ENCODE measurements around the gene ANAPC7.
"Not testable (repeated sequence)": the region's sequence is repeated elsewhere in the genome, so short reads cannot be mapped to it uniquely, and the experiment has no call there.

The ANAPC7 gene

DNA sequence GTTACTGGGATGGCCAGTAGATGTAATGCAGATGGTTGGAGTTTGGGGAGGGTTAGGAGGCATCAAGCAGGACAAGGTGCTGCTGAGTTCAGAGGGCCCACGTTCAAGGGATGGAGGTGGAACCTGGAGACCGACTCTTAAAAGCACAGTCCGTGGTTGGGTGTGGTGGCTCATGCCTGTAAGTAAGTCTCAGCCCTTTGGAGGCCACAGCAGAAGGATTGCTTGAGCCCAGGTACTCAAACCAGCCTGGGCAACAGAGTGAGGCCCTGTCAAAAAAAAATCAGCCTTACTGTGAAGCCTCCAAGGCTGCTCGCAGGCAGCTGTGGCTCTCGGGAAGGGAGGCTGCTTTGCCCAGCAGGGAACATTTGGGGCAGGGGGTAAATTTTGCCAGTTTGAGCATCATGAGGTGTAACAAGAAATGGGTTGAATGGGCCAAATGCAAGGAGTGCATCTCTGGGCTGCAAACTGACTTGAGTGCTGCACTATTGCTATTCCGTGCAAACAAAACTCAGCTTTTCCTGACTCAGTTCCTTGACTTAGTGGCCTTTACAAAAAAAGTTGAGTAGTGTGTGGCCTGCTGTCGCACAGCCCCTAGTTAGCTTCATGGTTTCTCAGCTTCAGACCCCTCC lies 55.0 kb downstream of the ANAPC7 start:
- no peak for DNase-seq

DNA sequence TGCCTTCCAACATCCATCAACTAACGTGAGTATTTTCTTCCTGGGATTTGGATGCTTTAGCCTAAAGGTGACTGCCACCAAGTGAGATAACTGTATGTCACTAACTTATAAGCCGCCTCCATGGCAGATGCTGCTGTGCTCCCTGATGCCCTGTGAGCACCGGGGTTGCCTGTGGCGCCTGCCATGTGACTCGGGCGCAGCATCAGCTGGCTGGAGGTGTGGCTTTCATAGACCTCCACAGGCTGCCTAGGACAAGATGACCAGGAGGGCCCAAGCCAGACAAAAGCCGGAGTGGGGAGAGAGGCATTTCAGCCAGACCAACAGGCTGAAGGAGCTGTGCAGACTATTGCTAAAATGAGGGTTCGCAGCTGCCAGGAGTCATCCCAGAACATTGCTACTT lies 55.7 kb downstream of the ANAPC7 start:
- no peak for DNase-seq

- no peak for DNase-seq
Observed at GRCh38 chr12:110345963-110346362, 57.5 kb downstream of the ANAPC7 start.

DNA sequence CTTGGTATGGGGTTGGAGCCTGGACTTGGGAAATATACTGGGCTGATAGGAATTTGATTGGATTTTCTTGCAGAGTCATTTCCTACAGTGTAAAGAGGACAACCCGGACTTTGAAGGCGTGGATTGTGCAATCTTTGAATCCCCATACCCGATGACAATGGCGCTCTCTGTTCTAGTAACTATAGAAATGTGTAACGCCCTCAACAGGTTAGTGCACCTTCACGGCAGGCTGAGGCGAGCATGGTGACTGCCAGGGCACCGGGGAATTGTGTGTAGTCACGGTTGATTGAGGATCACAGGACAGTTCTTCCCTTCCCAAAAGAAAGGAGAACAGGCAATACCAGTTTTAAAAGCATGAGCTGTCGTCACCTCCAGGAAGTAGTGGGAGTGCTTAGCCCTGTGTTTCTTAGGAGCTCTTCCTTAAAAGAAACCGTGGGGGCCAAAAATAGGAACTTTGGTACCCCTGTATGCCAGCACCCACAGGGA lies 58.3 kb downstream of the ANAPC7 start:
- DNase-seq = no peak

- no peak for DNase-seq
Observed at GRCh38 chr12:110344657-110345056, 58.9 kb downstream of the ANAPC7 start.

DNA sequence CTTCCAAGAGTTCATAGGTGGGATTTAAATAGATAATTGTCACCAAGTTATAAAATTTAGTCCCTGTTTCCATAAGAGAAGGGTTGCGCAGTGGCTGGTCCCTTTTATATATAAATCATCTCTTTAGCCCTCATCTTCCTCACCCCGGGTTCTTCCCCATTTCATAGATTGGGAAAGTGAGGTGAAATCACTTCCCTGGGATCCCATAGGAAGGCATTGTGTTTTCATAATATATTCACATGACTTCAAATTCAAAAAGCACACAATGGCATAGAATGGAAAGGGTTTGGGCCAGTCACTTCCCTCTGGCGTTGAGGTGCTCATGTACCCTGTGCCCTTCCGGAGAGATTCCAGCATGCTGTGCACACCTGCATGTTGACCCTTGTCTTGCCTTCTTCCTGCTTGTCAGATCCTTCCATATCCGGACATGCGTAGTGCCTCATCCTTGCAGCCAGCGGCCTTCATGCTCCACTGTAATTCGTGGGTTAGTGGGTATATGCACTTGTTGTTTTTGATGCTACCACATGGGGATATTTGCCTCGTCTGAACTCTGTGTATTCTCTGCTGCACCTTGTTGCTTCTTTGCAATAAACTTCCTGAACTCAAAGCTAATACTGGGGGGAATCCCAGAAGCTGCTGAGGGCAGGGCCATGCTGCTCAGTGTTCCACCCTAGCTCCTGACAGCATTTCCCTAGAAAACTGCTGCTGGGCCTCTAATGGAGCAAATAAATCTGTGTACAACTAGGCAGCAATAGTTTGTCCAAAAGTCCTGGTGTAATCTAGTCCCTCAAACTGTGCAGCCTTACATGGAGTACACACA lies 59.6 kb downstream of the ANAPC7 start:
- DNase-seq = no peak

- no peak for DNase-seq
Observed at GRCh38 chr12:110343114-110343513, 60.4 kb downstream of the ANAPC7 start.

GRCh38 chr12:110342157-110342556 lies 61.4 kb downstream of the ANAPC7 start:
- DNase-seq = no peak

GRCh38 chr12:110340706-110341105 lies 62.8 kb downstream of the ANAPC7 start:
- no peak for DNase-seq

- DNase-seq = not testable (repeated sequence)
Observed at GRCh38 chr12:110340261-110340660, 63.2 kb downstream of the ANAPC7 start.

- no peak for DNase-seq
Observed at GRCh38 chr12:110339184-110339952, 64.1 kb downstream of the ANAPC7 start.

DNA sequence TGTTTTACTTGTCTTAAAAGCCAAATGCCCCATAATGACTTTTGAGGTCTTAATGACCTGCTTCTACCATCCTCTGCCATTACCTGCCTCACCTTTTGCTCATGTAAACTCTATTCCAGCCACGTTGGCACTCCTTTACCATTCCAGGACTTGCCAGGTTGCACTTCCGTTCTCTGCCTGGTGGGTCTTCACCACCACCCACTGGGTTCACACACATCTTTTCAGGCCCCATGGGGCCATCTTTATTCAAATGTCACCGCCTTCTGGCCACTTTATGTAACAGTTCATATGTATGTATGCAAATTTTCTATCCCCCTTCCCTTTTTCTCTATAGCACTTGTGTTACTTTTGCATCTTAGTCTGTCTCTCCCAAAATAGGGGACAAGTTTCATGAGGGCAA lies 64.8 kb downstream of the ANAPC7 start:
- DNase-seq = no peak

DNA sequence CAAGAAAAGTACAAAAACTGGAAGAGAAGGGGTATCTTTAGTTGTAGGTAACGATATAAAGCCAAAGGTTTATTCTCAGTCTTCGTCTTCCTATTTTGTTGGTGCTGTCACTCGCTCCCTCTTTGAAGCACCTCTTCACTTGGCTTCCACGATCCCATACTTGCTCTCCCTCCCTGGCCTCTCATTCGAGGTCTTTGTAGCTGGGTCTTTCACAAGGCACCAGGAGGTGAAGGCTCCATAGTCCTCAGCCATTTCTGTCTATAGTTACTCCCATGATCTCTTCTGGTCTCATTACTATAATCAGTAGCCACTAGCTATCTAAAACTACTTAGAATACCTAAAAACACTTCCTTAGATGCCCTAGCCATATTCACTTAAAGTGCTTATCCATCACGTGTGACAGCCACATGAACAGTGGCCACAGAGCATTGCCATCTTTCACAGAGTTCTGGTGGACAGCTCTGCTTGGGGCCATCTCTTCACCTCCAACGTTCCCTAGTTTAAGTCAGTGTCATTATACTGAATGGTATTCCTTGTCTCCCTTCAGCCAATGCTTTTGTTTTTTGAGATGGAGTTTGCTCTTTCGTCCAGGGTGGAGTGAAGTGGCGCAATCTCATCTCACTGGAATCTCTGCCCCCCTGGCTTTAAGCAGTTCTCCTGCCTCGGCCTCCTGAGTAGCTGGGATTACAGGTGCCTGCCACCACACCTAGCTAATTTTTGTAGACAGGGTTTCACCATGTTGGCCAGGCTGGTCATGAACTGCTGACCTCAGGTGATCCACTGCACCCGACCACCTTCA lies 65.4 kb downstream of the ANAPC7 start:
- DNase-seq = no peak

- no peak for DNase-seq
Observed at GRCh38 chr12:110335481-110336045, 67.9 kb downstream of the ANAPC7 start.

DNA sequence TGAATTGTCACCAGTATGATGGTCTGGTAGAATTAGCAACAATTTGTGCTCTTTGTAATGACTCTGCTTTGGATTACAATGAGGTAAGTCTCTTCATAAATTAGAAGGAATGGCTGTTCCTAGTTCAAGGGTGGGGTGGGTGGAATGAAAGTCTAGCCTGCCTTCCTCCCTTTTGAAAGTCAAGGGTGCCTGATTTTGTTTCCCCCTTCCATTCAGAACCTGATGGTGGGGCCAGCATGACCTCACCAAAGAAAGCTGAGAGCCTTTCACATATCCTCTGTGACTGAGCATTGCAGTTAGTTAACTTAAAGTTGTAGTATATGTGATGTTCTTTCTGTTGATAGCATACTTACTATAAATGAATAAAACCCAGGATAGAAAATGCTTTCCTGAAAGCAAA lies 70.3 kb downstream of the ANAPC7 start:
- no peak for DNase-seq

- no peak for DNase-seq
Observed at GRCh38 chr12:110330544-110330943, 73.0 kb downstream of the ANAPC7 start.

DNA sequence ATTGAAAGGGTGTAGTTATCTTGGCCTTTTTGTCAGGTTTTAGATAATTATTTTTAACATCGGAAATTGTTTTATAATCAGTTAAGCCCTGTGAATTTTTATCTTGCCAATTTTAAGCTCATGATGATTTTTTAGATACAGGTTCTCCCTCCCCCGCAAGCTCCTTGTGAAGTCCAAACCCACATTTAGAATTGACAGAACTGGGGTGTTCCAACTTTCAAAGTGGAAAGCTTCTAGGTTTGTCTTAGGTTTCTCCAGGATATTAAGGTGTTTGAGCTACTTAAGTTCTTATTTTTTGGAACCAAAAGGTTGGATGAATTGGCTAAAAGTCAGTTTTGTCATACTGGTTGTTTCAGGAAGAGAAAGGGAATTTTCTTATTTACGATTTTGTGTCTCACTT lies 73.4 kb downstream of the ANAPC7 start:
- no peak for DNase-seq

DNA sequence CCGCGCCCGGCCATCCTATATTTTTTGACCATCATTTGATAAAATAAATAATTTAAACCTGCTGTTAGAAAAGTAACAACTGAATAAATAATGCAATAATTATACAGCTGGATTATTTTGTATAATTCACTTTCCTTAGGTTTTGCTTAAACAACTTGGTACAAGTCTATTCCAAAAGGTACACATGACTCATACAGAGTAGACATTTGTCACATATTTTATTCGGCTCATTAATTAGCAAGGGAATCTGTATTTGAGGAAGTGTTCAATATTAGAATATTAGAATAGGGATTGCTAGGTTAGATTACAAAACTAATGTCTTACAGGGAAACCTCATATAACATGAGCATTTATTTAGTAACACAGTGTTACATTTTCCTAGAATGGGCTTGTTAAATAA lies 73.8 kb downstream of the ANAPC7 start:
- DNase-seq = no peak
